Measurements from ENCODE around the gene NBAS.
"Not testable (repeated sequence)": the region's sequence is repeated elsewhere in the genome, so short reads cannot be mapped to it uniquely, and the experiment has no call there.

The NBAS gene

GRCh38 chr2:15299904-15300520 is 261.1 kb downstream of the NBAS start:
- DNase-seq: no peak

GRCh38 chr2:15298770-15299169 is 262.4 kb downstream of the NBAS start:
- no peak for DNase-seq

GRCh38 chr2:15293262-15293937 is 267.7 kb downstream of the NBAS start:
- DNase-seq: no peak

GRCh38 chr2:15287447-15288184 is 273.5 kb downstream of the NBAS start:
- DNase-seq: no peak

- no peak for DNase-seq
These were observed 276.5 kb downstream of the NBAS start for GRCh38 chr2:15284614-15285013.

- no peak for DNase-seq
These were observed 279.5 kb downstream of the NBAS start for GRCh38 chr2:15281681-15282080.

- DNase-seq: no peak
These were observed 281.8 kb downstream of the NBAS start for GRCh38 chr2:15279201-15279876.

GRCh38 chr2:15278296-15278695 is 282.8 kb downstream of the NBAS start:
- no peak for DNase-seq

GRCh38 chr2:15275346-15275745 is 285.8 kb downstream of the NBAS start:
- DNase-seq: no peak

GRCh38 chr2:15273452-15273851 is 287.7 kb downstream of the NBAS start:
- DNase-seq: no peak

GRCh38 chr2:15272942-15273341 is 288.2 kb downstream of the NBAS start:
- no peak for DNase-seq

- DNase-seq: no peak
These were observed 289.1 kb downstream of the NBAS start for GRCh38 chr2:15271941-15272542.

GRCh38 chr2:15271276-15271675 is 289.9 kb downstream of the NBAS start:
- no peak for DNase-seq

- no peak for DNase-seq
These were observed 292.1 kb downstream of the NBAS start for GRCh38 chr2:15269043-15269442.

GRCh38 chr2:15265889-15266288 is 295.2 kb downstream of the NBAS start:
- DNase-seq: no peak

GRCh38 chr2:15263976-15264685 is 297.0 kb downstream of the NBAS start:
- DNase-seq: no peak

GRCh38 chr2:15262792-15263191 is 298.3 kb downstream of the NBAS start:
- DNase-seq: no peak

- DNase-seq: no peak
These were observed 300.3 kb downstream of the NBAS start for GRCh38 chr2:15260835-15261234.

- DNase-seq: no peak
These were observed 300.9 kb downstream of the NBAS start for GRCh38 chr2:15260196-15260595.

GRCh38 chr2:15259356-15259756 is 301.8 kb downstream of the NBAS start:
- DNase-seq: no peak

- not testable (repeated sequence) for DNase-seq
These were observed 302.7 kb downstream of the NBAS start for GRCh38 chr2:15258385-15258784.

- no peak for DNase-seq
These were observed 307.3 kb downstream of the NBAS start for GRCh38 chr2:15253835-15254286.

Data from Kasumi-1 (cell line).